Lung microvascular endothelial cell (primary cell): ENCODE measurements around the gene UBE4B. TPM values are rescaled to one million over a fixed set of nuclear protein-coding genes. Genes with fewer than 3 reads are reported as not detected.
A peak's percentile ranks its signal among the peaks of the same experiment; 100 is the strongest.
"Not testable (repeated sequence)": the region's sequence is repeated elsewhere in the genome, so short reads cannot be mapped to it uniquely, and the experiment has no call there.

Experiments
- DNase-seq, 2 donors: peaks; one replicate each; pipeline versions ENCODE4 v3.0.0 to v3.0.0-alpha.2; 2010; ENCODE audit warnings: low read depth in 2 of 2
- total RNA-seq: library from RNA; depleted of rRNA; stranded (reverse); fragments of >200 nt; gene quantifications from 2 replicates; pipeline ENCODE4 v1.2.1, GENCODE V29; 2014

UBE4B gene
- 12.7 and 13.7 TPM in 2 replicates for total RNA-seq

GRCh38 chr1:10032590-10033358, at the start of gene UBE4B:
Gene UBE4B (plus strand): TSS chr1:10032958. CDS start chr1:10033671, 713 bp downstream.
- DNase-seq: peak; percentile 99

GRCh38 chr1:9984253-9984652, 48.5 kb upstream of the UBE4B start:
- no peak for DNase-seq

DNA sequence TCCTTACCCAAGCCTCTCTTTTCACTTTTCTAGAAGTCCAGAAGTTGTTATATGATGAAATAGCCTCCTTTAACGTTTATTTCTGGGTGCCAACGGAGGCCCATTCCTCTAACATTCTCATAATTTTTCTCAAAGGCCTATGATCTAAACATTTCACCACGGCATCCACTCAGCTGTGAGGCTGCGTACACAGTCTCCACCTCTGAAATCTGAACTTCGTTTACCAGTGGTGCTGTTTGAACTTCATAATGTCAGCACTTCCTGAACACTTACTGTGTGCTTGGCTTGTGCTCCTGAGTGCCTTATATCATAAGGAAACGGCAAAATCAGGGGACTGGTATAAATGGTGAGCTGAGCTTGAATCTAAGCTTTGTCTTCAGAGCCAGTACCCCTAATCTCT, 47.8 kb upstream of the UBE4B start:
- DNase-seq: no peak

DNA sequence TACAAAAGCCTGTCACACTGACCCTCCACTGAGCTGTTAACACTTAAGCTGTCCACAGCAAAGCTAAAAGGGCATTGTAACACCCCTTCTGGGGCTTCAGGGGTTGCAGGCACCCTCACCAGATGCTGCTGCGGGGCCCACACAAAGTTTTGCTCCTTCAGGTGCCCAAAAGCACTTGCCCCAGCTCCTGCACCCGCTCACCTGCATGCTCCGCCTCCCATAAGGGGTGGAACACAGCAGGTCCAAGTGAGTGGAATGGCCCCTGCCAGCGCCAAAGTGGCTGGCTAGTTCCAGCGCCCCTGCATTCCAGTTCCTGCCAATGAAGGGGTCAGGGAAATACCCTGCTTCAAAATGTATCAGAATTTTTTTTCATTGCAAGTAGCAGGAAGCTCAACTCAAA, 43.0 kb upstream of the UBE4B start:
- no peak for DNase-seq

DNA sequence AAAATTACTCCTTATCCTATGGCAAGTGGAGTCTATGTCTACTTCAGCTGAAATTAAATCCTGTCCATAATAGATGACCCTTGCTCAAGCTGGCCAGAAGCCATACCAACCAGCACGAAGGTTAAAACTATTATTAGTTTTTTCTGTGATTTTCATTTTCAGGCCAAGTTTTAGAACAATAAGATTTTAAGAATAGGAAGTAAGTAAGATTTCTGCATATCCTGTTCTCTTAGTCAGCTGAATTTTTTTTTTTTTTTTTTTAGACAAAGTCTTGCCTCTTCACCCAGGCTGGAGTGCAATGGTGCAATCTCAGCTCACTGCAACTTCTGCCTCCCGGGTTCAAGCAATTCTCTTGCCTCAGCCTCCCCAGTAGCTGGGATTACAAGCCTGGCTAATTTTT, 41.8 kb upstream of the UBE4B start:
- peak; percentile 81 to 89 for DNase-seq

DNA sequence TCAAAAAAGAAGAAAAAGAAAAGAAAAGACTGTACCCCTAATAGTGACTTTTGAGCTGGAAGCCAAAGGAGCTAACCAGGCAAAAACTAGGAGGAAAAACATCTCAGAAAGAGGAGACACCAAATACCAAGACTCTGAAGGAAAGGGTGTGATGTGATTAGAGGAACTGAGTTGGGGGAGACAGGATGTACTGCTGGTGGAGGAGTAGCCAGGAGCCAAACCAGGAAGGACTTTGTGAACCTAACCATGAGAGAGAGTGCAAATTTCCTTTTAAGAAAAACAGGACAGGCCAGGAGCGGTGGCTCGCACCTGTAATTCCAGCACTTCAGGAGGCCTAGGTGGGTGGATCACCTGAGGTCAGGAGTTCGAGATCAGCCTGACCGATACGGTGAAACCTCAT, 39.8 kb upstream of the UBE4B start:
- DNase-seq: peak in 1 of 2 donors; percentile 10

GRCh38 chr1:9993561-9994075, 39.1 kb upstream of the UBE4B start:
- no peak for DNase-seq

DNA sequence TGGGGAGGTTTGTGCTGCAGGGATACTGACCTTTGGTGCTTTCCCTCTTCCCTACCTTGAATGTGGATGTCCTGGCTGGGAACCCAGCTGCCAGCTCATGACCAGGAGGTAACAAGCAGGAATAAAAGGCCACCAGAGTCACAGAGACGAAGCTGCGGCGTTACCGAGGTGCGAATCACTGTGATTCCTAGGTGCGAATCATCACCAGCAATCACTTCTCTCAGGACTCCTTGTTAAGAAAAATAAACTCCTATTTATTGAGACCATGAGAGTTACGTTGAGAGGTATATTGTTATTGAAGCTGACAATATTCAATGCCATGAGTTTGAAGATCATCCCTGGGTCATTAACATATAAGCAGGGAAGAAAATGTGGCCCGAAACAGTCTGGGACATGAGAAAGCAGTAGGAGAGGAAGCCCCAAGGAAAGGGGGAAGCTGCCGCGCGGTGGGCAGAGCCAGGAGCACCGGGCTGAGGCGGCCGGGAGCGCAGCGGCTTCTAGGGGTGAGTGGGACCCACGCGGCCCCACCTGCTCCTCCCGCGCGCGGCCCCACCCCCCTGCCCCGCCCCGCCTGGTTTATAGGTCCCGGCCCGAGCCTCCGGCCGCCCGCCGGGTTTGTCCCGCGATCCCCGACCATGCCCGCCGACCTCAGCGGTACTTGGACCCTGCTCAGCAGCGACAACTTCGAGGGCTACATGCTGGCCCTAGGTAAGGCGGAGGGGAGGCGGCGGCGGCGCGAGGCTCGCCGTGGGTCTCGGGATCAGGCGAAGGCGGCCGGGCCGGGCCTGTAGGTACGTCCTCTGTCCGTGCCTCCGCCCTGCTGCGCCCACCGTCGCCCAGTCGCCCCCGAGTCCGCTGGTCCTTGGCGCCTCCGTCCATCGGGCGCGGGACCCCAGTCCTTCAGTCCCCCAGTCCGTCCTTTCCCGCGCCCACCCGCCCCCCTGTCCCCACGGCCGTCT, 35.9 kb upstream of the UBE4B start, which contains the start of gene RBP7:
RBP7 (plus strand) TSS at position 605 of the 959 bp plus-strand sequence; CDS start at position 636, 31 bp downstream.
- DNase-seq: peak in 1 of 2 donors; percentile 12

- no peak for DNase-seq
Measured at GRCh38 chr1:10001016-10001665, 31.6 kb upstream of the UBE4B start.

DNA sequence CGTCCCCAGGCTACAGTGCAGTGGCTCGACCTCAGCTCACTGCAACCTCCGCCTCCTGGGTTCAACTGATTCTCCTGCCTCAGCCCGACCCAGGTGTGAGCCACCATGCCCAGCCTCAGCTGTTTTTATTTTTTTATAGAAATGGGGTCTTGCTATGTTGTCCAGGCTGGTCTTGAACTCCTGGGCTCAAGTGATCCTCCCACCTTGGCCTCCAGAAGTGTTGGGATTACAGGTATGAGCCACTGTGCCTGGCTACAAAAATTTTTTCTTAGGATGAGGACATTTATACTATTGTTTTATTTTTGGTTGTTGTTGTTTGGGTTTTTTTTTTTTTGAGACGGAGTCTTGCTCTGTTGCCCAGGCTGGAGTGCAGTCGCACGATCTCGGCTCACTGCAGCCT, 27.5 kb upstream of the UBE4B start:
- not testable (repeated sequence) for DNase-seq

DNA sequence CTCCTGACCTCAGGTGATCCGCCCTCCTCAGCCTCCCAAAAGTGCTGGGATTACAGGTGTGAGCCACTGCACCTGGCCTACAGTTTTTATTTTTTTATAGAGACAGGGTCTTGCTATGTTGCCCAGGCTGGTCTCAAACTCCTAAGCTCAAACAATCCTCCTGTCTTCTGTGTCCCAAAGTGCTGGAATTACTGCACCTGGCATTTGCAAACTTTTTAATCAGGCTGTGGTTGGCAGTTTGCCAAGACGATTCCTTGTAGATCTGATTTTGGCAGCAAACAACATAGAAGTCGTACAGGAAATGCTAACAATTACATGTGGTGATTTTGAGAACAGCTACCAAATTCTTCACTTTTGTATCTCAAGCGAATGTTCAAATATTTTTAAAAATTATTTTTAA, 25.6 kb upstream of the UBE4B start:
- peak in 1 of 2 donors; percentile 36 for DNase-seq

GRCh38 chr1:10014016-10014415, 18.7 kb upstream of the UBE4B start:
- no peak for DNase-seq

DNA sequence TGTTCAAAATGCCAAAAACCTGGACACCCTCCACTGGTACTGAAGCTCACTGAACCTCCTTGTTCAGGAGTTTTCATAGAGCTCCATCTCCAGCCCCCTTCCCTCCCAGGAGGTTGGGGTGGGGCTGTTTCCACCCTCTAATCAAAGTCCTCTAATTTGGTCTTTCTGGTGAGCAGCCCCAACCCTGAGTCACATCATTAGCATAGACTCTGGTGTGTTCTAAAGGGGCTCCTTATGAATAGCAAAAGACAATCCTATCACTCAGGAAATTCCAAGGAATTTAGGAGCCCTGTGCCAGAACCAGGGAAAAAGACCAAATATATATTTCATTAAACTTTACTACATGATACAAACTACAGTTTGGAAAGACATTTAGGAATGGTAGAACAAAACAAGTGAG, 13.2 kb upstream of the UBE4B start:
- no peak for DNase-seq

- no peak for DNase-seq
Measured at GRCh38 chr1:10020086-10020485, 12.7 kb upstream of the UBE4B start.

DNA sequence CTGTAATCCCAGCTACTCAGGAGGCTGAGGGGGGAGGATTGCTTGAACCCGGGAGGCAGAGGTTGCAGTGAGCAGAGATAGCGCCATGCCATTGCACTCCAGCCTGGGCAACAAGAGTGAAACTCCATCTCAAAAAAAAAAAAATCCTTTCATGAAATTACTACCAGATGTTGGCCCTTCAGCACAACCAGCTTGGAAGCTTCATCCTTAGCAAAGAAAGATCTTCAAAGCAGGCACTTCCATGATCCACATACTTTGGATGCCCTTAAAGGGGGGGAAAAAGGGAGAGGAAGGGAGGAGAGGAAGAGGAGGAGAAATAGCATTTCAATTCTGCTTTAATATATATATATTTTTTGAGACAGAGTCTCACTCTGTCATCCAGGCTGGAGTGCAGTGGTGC, 12.1 kb upstream of the UBE4B start:
- not testable (repeated sequence) for DNase-seq

DNA sequence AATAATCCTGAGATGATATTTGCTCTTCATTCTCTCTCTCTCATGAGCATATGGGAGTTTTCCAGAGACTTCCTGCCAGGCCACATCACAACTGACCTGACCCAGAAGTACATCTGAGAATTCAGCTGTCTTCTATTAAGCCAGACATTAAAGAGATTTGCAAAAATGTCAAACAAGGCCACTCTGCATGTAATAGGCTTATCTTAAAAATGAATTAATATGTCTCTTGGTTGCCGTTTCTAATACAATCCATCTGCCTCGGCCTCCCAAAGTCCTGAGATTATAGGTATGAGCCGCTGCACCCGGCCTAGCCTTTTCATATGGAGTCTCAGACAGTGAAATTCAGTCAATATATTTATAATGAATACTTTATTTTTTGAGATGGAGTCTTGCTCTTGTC, 10.8 kb upstream of the UBE4B start:
- not testable (repeated sequence) for DNase-seq

DNA sequence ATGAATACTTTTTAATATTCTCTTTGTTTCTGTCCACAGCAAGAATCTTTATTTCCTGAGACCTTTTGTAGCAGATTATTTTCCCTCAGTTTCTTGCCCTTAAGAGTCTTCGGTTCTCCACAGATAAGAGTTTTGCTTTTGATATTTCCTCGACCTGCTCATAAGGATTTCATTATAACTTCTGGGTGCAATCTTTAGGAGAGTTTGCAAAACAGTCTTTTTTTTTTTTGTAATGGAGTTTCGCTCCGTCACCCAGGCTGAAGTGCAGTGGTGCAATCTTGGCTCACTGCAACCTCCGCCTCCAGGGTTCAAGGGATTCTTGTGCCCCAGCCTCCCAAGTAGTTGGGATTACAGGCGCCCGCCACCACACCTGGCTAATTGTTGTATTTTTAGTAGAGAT, 10.1 kb upstream of the UBE4B start:
- no peak for DNase-seq

GRCh38 chr1:10025354-10025753, 7.4 kb upstream of the UBE4B start:
- no peak for DNase-seq

- no peak for DNase-seq
Measured at GRCh38 chr1:10027027-10027426, 5.7 kb upstream of the UBE4B start.

GRCh38 chr1:10028956-10029500, 3.7 kb upstream of the UBE4B start:
- DNase-seq: not testable (repeated sequence)

- no peak for DNase-seq
Measured at GRCh38 chr1:10031461-10031860, 1.3 kb upstream of the UBE4B start.
